GM18951 (cell line): ENCODE data around the gene HMCES.
A peak's percentile ranks its signal among the peaks of the same experiment; 100 is the strongest.

ENCODE experiments used
- POLR2A ChIP-seq: IDR thresholded peaks from 4 replicates; pipeline ENCODE4 v1.6.1; 2011; ENCODE audit warnings: mild to moderate bottlenecking; ENCODE audit not compliant: insufficient read length, insufficient read depth; ENCODE audit errors: extremely low read depth
- in situ Hi-C: fragments of 300-500 bp; cut with MboI; formaldehyde crosslinking; loops from one replicate; pipeline ENCODE4 v1.12.0; 2022; ENCODE audit warnings: low sequenced_read_pairs, mixed read lengths, inconsistent platforms; ENCODE audit not compliant: unreplicated experiment

The HMCES gene, protein sequence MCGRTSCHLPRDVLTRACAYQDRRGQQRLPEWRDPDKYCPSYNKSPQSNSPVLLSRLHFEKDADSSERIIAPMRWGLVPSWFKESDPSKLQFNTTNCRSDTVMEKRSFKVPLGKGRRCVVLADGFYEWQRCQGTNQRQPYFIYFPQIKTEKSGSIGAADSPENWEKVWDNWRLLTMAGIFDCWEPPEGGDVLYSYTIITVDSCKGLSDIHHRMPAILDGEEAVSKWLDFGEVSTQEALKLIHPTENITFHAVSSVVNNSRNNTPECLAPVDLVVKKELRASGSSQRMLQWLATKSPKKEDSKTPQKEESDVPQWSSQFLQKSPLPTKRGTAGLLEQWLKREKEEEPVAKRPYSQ

DNA sequence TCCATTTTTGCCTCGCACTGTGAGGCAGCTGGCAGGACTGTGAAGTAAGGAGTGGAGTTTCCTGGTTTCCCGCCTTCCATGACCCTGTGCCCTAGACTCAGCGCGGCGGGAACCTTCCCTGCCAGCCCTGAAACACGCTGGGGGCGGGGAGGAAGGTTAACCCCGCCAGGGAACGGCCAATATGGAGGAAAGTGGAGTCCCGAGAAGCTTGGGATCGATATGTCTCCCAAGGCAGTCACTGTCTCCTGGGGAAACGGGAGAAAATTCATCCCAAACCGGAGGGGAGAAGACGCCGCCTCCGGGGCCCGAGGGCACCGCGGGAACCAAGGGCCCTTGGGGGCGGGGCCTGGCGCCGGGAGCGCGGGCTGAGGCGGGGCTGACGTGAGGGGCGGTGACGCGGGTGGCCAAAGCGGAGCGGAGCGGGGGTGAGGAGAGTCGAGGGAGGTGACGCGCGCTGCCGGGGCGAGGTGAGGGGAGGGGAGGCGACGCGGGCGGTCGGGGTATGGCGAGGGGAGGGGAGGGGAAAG, at the start of gene HMCES:
TSS of gene HMCES (plus strand) at position 432 of the 527 bp plus-strand sequence. CDS start 863 bp downstream, outside the sequence.
- in situ Hi-C loops, result no loop called here
- peak; percentile 59 for TF ChIP-seq POLR2A

DNA sequence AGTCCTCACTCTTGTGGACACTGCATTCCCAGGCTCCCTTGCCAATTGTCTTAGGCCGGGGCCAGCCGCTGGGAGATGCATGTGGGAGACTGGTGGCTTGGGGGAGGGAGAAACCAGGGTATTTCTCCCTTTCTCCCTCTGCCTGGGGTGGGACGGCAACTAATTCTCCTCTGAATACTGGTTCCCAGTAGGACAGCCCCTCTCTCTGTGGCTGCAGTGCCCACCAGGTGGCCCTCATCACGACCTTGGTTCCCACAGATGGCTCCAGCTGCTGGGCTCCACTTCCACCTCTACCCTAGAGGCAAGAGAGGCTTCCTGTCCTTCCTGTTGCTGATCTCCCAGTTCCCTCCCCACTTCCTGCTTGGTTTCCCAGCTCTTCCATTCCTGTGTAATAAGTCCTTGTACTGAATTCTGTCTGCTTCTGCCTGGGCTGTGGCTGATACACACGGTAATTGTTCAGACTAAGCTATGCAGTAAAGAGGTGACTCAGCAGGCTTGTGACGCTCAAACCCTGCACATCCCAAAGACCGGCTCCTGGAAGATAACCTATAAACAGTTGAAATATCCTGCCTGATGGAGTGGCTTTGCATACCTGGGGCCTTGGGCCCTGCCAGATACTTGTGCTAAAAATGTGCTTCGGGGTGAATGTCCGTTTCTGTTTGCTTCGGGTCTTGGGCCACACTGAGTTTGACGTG, 49.6 kb upstream of the HMCES start:
- TF ChIP-seq POLR2A, result no peak
- in situ Hi-C loops, result no loop called here

DNA sequence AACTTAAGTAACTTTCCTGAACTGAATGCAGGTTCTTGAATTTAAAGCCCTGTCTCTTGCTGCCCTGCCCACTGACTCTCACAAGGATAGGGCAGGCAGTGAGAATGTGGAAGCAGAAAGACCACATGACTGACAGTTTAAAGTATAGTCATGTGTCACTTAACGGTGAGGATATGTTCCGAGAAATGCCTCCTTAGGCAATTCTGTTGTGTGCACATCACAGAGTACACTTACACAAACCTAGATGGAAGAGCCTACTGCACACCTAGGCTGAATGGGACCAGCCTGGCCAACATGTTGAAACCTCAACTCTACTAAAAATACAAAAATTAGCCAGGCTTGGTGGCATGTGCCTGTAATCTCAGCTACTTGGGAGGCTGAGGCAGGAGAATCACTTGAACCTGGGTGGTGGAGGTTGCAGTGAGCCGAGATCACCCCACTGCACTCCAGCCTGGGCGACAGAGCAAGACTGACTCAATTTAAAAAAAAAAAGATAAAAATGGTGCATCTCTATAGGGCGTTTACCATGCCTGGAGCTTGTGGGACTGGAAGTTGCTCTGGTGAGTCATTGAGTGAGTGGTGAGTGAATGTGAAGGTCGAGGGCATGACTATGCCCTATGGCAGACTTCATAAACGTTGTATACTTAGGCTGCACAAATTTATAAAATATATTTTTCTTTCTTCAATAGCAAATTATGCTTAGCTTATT, 48.2 kb upstream of the HMCES start:
- in situ Hi-C loops, result no loop called here
- no peak for TF ChIP-seq POLR2A

DNA sequence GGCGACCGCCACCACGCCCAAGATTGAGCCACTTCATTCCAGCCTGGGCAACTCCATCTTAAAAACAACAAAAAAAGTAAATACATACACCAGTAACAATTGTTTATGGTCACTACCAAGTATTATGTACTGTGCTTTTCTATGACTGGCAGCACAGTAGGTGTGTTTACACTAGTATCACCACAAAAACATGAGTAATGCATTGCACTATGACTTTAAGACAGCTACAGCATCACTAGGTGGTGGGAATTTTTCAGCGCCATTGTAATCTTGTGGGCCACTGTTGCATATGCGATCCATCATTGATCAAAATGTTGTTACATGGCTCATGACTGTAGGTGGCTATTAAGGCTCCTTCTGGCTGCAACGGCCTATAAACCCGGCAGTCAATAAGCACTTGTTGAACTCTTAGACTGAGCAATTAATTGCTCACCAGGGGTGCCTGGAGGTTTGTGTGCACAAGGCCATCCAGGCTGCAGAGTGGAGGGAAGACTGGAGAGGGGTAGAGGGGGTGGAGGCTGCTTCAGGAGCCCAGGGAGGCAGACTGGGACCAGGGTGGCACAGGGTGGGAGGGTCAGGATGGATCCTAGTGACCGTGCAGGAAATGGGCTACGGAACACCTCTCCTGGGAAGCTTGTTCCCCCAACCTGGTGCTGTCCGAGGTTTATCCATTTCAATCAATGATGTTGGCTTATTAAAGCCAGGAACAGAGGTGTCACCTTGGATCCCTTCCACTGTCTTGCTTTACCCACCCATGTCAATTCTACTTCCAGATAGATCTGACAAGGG, 47.1 kb upstream of the HMCES start:
- in situ Hi-C loops, result no loop called here
- TF ChIP-seq POLR2A, result no peak

DNA sequence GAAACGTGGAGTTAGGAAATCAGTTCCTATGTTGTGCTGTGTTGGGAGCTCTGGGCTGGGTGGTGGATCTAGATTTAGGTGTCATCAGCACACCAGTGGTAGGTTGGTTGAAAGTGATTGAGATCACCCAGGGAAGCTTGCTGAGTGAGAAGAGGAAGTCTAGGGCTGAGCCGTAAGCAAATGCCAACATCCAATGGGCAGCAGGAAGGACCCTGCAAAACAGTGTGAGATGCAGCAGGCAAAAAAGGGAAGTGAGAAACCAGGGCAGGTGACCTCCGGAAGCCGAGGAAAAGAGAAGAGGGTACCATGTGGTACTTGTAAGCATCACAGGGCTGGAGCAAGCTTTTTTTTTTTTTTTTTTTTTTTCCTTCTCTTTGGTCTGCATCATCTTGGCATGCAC, 45.1 kb upstream of the HMCES start:
- in situ Hi-C loops, result no loop called here
- TF ChIP-seq POLR2A, result no peak

DNA sequence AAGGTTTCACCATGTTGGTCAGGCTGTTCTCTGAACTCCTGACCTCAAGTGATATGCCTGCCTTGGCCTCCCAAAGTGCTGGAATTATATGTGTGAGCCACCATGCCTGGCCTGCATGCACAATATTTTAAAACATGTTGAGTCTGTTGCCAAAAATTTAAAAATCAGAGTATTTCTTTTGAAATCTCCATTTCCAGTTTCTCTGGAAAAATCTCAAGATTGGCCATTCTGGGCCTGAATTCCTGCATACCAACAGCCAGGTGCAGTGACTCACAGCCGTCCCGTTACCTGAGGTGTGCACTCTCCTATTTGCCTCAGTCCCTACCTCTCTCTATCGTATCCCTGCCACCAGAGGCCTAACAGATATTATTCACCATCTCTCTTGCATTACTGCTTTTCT, 44.2 kb upstream of the HMCES start:
- in situ Hi-C loops, result no loop called here

DNA sequence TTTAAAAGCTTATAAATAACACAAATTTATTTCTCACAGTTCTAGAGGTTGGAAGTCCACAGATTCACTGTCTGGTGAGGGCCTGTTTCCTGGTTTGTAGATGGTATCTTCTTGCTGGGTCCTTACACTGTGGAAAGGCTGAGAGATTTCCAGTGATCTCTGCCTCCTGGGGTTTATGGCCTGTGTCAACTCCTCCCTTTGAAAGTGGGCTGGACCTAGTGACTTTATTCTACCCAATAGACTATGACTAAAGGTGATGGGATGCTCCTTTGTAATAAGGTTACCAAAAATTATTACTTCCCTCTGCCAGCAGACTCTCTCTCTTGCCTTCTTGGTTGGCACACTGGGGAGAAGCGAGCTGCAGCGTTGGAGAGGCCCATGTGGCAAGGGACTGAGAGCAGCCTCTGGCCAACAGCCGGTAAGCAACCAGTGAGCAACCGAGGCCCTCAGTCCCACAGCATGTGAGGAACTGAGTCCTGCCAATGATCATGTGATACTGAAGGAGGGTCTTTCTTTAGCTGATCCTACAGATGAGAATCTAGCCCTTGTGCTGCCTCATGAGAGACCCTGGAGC, 43.2 kb upstream of the HMCES start:
- TF ChIP-seq POLR2A, result no peak
- in situ Hi-C loops, result no loop called here

More for the DNA sequence above, 44.2 kb upstream of the HMCES start:
- no peak for TF ChIP-seq POLR2A

DNA sequence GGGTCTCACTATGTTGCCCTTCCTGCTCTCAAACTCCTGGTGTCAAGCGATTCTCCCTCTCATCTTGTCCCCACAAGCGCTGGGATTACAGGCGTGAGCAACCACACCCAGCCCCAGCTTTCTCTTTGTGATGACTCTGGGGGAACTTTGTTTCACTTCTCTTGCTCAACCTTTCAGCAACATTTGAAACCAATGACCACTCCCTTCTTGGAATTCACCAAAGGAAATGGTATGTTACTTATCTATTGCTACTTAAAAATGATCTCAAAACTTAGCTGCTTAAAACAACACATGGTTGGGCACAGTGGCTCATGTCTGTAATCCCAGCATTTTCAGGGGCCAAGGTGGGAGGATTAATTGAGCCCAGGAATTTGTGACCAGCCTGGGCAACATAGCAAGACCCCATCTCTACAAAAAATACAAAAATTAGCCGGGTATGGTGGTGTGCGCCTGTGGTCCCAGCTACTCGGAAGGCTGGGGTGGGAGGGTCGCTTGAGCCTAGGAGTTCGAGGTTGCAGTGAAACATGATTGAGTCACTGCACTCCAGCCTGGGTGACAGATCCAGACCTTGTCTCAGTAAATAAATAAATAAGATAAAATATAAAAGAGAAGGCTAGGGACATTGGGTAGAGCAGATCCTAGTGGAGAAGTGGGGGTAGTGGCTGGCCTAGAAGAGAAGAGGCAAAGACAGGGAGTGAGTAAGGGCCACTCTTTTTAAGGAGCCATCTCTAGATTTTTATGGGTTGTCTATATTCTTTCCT, 39.5 kb upstream of the HMCES start:
- no peak for TF ChIP-seq POLR2A
- in situ Hi-C loops, result no loop called here

DNA sequence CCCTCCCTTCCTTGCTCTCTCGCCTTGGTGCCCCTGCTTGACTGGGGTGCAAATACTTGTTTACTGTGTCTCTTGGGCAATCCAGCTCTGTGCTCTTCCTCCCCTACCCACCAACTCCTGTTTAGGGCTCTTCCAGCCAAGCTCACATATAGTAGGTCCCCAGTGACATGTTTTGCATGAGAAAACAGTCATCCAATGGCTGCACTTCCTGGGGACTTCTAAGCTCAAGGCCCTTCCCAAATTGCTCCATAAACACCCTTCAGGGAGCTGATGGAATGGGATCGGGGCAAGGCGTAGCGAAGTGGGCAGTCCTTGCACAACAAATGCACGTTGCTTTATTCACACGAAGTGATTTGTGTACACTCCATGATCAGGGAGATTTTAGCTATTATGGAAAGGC, 38.7 kb upstream of the HMCES start:
- in situ Hi-C loops, result loop anchor here (10.0 kb wide), 1 partner anchor 185 kb away; no protein-coding TSS in a partner anchor
- TF ChIP-seq POLR2A, result no peak

DNA sequence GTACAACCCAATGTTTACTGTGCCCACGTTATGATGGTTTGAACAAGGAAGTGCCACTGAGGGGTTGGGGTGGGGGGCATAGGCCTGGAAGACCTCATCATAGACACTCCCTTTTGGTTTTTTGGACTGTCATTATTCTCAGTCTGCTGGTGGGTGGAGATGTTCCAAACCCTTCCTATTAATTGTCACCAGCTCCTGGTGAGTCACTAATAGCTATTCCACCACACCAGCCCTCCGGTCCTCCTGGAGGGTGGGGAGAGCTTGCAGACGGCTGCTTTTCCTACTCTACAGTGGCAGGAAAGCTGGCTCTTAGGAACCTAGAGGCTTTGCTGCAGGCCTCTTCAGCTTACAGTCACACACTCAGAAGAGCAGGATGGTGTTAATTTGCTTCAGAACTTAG, 38.2 kb upstream of the HMCES start:
- no peak for TF ChIP-seq POLR2A
- in situ Hi-C loops, result loop anchor here (10.0 kb wide), 1 partner anchor 186 kb away; no protein-coding TSS in a partner anchor

DNA sequence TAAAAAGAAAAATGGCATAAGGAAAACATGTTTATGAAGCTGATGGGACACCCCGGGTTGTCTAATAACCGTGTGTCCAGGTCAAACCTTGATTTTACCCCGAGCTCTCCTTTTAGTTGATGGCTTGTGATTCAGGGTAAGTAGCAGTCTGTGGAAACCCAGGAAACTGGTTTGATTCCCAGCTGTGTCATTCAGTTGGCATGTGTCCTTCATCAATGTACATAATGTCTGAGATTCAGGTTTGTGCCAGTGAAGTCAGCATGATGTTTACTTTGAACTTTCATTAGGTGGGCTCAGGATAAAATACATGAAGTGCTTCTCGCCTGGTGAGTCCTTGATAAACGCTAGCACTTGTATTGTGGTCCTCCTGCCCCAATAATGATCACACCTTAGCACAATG, 33.5 kb upstream of the HMCES start:
- TF ChIP-seq POLR2A, result no peak
- in situ Hi-C loops, result loop anchor here (10.0 kb wide), 1 partner anchor 190 kb away; no protein-coding TSS in a partner anchor

DNA sequence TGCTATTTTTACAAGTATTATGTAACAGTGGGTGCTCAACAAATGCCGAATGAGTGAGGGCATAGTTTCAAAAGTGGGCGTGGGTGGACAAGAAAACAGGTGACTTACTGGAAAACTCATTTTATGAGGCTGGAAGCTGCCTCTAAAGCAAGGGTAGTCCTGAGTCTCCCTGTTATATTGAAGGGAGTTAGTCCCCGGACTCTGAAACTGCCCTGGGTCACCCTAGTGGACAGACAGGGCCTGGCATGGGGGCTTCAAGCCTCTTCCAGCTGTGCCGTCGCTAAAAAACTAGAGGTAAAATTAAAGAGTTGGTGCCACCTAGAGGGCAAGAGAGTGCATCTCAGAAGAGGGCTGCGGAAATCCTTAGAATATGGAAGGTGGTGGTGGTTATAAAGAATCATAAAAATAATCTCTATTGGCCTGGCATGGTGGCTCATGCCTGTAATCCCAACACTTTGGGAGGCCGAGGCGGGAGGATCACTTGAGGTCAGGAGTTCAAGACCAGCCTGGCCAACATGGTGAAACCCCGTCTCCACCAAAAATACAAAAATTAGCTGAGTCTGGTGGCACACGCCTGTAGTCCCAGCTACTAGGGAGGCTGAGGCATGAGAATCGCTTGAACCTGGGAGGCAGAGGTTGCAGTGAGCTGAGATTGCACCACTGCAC, 32.9 kb upstream of the HMCES start:
- in situ Hi-C loops, result loop anchor here (10.0 kb wide), 1 partner anchor 191 kb away; no protein-coding TSS in a partner anchor
